Measurements from ENCODE around the gene CERS5. TPM values are rescaled to one million over a fixed set of nuclear protein-coding genes. Genes with fewer than 3 reads are reported as not detected.

Gene CERS5
- total RNA-seq, 2 experiments from 2014 or later = 38.7 to 40.6 TPM

DNA sequence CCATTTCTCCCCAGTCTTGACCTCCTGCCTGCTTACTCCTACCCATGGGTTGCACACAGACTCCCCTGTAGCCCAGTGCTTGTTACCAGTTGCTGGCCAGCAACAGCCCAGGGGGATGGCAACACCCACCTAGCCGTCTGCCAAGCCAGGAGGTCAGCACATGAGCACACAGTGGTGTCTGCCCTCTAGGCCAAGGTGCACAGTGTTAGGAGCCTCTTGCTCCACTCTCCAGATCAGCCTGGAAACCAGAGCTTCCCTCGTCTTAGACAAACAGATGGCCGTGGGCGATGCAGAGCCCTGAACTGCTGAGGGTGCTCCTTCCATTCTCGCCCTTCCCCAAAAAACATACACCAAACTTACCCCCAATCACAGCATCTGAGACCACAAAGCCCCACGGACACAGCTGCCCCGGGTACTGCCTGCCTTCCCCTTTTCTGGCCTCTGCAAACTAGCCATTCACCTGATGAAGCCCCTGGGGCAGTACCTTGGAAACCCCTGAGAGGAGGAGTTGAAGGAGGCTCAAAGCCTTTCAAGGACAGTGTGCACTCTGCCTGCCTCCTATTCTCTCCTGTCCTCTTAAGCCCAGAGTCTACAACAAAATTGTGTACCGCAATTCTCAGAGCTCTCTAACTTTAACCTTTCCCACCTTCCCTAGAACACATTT, 64.4 kb downstream of the CERS5 start:
- POLR2A ChIA-PET = interaction anchor here (1.4 kb wide), 1 partner anchor 9 kb away, joined by 6 read pairs; the partner anchor contains the start of gene COX14
- no peak overlapping the region for H3K27ac Mint-ChIP-seq
- peaks cover 35% of the 10 kb centered on the region for H3K36me3 Mint-ChIP-seq (ENCODE audit: low read depth)
- CTCF ChIA-PET = interaction anchor here (0.7 to 4.5 kb wide), 6 partner anchors 8 to 136 kb away, joined by 3 to 42 read pairs (median 5); partner anchors contain the start of genes COX14 and SMARCD1
- H3K27me3 Mint-ChIP-seq (ENCODE audit: low read depth) = no peaks in the 10 kb centered on the region
- no peak overlapping the region for H3K4me3 Mint-ChIP-seq
- no peaks in the 10 kb centered on the region for H3K9me3 Mint-ChIP-seq (ENCODE audit: insufficient read depth)
- ATAC-seq = no peak
- H3K4me1 Mint-ChIP-seq (ENCODE audit: low read depth) = no peaks in the 10 kb centered on the region
- DNase-seq = no peak

DNA sequence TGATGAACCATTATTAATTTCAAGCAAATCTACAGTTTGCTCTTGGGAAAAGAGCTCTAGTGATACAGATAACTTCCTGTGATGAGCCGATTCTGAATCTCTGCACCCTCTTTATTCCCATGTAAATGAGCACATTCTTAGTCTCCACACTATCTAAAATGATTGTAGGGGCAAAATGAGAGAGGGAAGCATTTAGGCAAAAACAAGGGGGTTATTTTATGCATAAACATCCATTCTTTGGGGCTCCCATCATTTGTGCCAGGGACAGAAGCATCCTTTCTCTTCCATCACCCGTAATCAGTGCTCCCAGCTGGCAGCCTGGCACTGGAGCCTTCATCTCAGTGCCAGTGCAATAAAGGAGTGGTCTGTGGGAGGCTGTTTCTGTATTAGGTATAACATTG, 65.0 kb downstream of the CERS5 start:
- ChIA-PET POLR2A (no interaction called here), CTCF (interaction anchor here (0.8 to 4.5 kb wide), 4 partner anchors 9 to 73 kb away, joined by 5 to 42 read pairs (median 7); partner anchors contain the start of gene COX14)
- no peak overlapping the region for H3K27ac Mint-ChIP-seq
- H3K9me3 Mint-ChIP-seq (ENCODE audit: insufficient read depth) = no peaks in the 10 kb centered on the region
- no peak overlapping the region for H3K4me3 Mint-ChIP-seq
- DNase-seq (no peak), ATAC-seq (no peak)
- peaks cover 35% of the 10 kb centered on the region for H3K36me3 Mint-ChIP-seq (ENCODE audit: low read depth)
- H3K4me1 Mint-ChIP-seq (ENCODE audit: low read depth) = no peaks in the 10 kb centered on the region
- H3K27me3 Mint-ChIP-seq (ENCODE audit: low read depth) = no peaks in the 10 kb centered on the region

DNA sequence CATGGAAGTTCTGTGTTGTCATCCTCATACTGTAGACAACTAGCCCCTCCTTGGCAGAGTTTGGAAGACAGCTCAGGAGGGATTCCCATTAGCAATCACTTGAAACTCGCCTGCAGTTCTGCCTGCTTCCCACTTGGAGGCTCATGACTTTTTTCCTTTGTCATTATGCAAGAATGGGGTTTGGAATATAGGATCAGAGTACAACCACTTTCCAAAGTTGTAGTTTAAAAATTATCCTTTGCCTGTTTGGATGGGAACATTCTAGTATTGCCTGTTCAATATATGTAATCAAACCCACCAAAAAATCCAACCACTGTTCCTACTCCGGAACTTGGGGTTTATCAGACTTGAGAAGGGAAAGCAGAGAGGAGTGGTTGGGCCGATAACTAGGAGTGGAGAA, 65.5 kb downstream of the CERS5 start:
- Mint-ChIP-seq H3K27ac (no peak overlapping the region), H3K4me3 (no peak overlapping the region), H3K36me3 (ENCODE audit: low read depth) (peaks cover 39% of the 10 kb centered on the region), H3K4me1 (ENCODE audit: low read depth) (no peaks in the 10 kb centered on the region), H3K27me3 (ENCODE audit: low read depth) (no peaks in the 10 kb centered on the region), H3K9me3 (ENCODE audit: insufficient read depth) (no peaks in the 10 kb centered on the region)
- ChIA-PET CTCF (interaction anchor here (0.8 to 4.5 kb wide), 2 partner anchors 10 to 31 kb away, joined by 5 to 42 read pairs; partner anchors contain the start of gene COX14), POLR2A (no interaction called here)
- ATAC-seq (no peak), DNase-seq (no peak)

DNA sequence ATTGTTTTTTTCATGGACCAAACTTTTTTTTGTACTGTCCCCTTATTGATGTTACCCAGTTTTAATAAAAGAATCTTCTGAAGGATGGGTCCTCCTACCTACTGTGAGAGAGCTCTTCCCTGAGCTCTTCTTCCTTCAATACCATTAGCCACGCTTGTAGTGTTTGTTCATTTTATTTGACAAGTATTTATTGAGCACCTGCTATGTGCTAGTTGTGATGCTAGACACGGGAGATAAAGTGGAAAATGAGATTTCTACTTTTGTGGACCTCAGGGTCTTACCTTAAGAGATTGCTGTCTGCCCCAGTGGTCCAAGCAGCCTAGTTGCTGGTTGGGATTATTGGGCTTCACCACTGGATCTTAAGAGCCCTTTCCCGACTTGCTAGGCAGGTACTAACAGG, 66.6 kb downstream of the CERS5 start:
- no peak overlapping the region for H3K4me3 Mint-ChIP-seq
- H3K27me3 Mint-ChIP-seq (ENCODE audit: low read depth) = no peaks in the 10 kb centered on the region
- ChIA-PET POLR2A (no interaction called here), CTCF (interaction anchor here (0.7 to 4.5 kb wide), 2 partner anchors 11 to 30 kb away, joined by 3 to 42 read pairs; partner anchors contain the start of gene COX14)
- no peaks in the 10 kb centered on the region for H3K9me3 Mint-ChIP-seq (ENCODE audit: insufficient read depth)
- ATAC-seq (no peak), DNase-seq (no peak)
- no peak overlapping the region for H3K27ac Mint-ChIP-seq
- H3K36me3 Mint-ChIP-seq (ENCODE audit: low read depth) = peaks cover 50% of the 10 kb centered on the region
- H3K4me1 Mint-ChIP-seq (ENCODE audit: low read depth) = no peaks in the 10 kb centered on the region

- DNase-seq = no peak
- Mint-ChIP-seq H3K27me3 (ENCODE audit: low read depth) (no peaks in the 10 kb centered on the region), H3K9me3 (ENCODE audit: insufficient read depth) (no peaks in the 10 kb centered on the region), H3K4me3 (no peak overlapping the region), H3K27ac (no peak overlapping the region), H3K4me1 (ENCODE audit: low read depth) (no peaks in the 10 kb centered on the region), H3K36me3 (ENCODE audit: low read depth) (peaks cover 60% of the 10 kb centered on the region)
- CTCF ChIA-PET = interaction anchor here (1.0 to 1.2 kb wide), 3 partner anchors 10 to 15 kb away, joined by 3 to 5 read pairs (median 3); partner anchors contain the start of gene SMARCD1
- no peak for ATAC-seq
- POLR2A ChIA-PET = no interaction called here
Observed at GRCh38 chr12:50099302-50100008, 67.7 kb downstream of the CERS5 start.

DNA sequence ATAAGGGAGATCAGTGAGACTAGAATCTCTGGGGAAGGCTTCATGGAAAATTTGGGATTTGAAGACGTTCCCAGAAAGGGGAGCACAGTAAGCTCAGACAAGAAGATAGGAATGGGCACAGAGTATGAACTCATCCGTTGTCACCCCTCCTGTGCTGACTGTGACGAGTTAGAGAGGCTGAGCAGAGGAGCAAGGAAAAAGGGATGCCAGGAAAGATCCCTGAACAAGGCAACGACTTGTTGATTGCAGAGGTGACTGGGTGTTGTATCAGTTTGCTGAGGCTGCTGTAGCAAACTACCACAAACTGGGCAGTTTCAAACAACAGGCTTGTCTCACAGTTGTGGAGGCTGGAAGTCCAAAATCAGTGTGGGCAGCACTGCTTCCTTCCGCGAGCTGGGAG, 69.2 kb downstream of the CERS5 start:
- H3K27ac Mint-ChIP-seq = no peak overlapping the region
- H3K4me1 Mint-ChIP-seq (ENCODE audit: low read depth) = no peaks in the 10 kb centered on the region
- no peaks in the 10 kb centered on the region for H3K9me3 Mint-ChIP-seq (ENCODE audit: insufficient read depth)
- CTCF ChIA-PET = interaction anchor here (1.2 to 2.1 kb wide), 2 partner anchors 8 to 14 kb away, joined by 3 to 14 read pairs; partner anchors contain the start of gene COX14
- H3K36me3 Mint-ChIP-seq (ENCODE audit: low read depth) = peaks cover 66% of the 10 kb centered on the region
- no peak for DNase-seq
- no peak overlapping the region for H3K4me3 Mint-ChIP-seq
- POLR2A ChIA-PET = interaction anchor here (0.9 to 1.1 kb wide), 2 partner anchors 13 to 14 kb away, joined by 3 read pairs; partner anchors contain the start of genes COX14 and SMARCD1
- no peak for ATAC-seq
- H3K27me3 Mint-ChIP-seq (ENCODE audit: low read depth) = no peaks in the 10 kb centered on the region

DNA sequence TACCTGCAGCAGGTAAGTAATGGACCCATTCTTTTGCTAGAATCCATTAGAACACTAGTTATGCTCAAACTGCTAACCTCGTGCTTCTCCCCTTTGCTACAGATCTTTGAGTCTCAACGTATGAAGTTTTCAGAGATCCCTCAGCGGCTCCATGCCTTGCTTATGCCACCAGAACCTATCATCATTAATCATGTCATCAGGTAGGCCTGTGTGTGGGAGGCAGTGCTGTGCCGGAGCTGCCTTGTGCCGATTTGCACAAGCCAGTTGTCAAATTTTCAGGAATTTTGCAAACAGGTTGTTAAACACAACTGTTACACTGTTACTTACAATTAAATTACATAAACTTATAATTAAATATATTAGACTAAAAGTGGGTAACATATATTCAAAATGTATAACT, 76.8 kb downstream of the CERS5 start:
- no peaks in the 10 kb centered on the region for H3K9me3 Mint-ChIP-seq (ENCODE audit: insufficient read depth)
- H3K4me1 Mint-ChIP-seq (ENCODE audit: low read depth) = peaks cover 24% of the 10 kb centered on the region
- no peak overlapping the region for H3K4me3 Mint-ChIP-seq
- DNase-seq (no peak), ATAC-seq (no peak)
- peaks cover 57% of the 10 kb centered on the region for H3K36me3 Mint-ChIP-seq (ENCODE audit: low read depth)
- CTCF ChIA-PET = interaction anchor here (1.1 to 11.9 kb wide), 8 partner anchors 22 to 123 kb away, joined by 3 to 144 read pairs (median 5); partner anchors contain the start of gene COX14
- H3K27ac Mint-ChIP-seq = no peak overlapping the region
- POLR2A ChIA-PET = interaction anchor here (1.4 kb wide), 1 partner anchor 21 kb away, joined by 6 read pairs; the partner anchor contains the start of gene COX14
- no peaks in the 10 kb centered on the region for H3K27me3 Mint-ChIP-seq (ENCODE audit: low read depth)

- ChIA-PET POLR2A (interaction anchor here (1.4 kb wide), 1 partner anchor 22 kb away, joined by 6 read pairs; the partner anchor contains the start of gene COX14), CTCF (interaction anchor here (0.7 to 11.9 kb wide), 14 partner anchors 9 to 312 kb away, joined by 3 to 144 read pairs (median 4); partner anchors contain the start of genes COX14 and GPD1)
- no peak overlapping the region for H3K4me3 Mint-ChIP-seq
- DNase-seq (no peak), ATAC-seq (no peak)
- no peaks in the 10 kb centered on the region for H3K9me3 Mint-ChIP-seq (ENCODE audit: insufficient read depth)
- peaks cover 24% of the 10 kb centered on the region for H3K4me1 Mint-ChIP-seq (ENCODE audit: low read depth)
- peaks cover 51% of the 10 kb centered on the region for H3K36me3 Mint-ChIP-seq (ENCODE audit: low read depth)
- no peak overlapping the region for H3K27ac Mint-ChIP-seq
- H3K27me3 Mint-ChIP-seq (ENCODE audit: low read depth) = no peaks in the 10 kb centered on the region
Observed at GRCh38 chr12:50089730-50090129, 77.4 kb downstream of the CERS5 start.

DNA sequence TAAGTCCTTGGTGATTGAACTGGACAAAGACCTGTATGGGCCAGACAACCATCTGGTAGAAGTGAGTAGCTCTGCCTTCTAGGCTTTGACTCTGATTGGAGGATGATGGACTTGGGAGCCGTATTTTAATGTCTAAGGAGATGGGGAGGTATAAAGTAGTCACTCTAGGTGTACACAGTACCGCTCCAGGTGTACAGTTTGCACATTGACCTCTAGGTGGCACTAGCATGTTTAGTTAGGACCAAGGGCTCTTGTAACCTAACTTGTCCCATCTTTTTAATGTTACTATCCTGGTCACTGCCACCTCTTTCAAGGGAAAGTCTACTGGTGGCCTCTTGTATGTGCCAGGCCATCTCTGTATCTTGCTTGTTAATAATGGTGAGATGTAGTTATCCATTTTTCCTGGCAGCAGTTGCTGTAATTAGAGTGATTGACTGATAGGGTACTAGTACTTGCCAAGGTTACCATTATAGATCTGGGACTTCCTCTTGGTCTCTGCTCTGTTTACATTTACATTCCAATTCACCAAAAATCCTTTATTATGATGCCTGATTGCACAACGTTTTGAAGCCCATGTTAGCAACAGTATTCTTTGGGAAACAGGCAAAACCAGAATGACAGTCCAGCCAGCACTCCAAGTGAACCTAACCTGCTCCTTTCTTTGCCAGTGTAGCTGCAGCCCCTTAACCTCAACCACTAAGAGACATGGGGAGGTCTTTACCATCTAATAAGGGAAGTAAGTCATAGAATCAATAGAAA, 78.4 kb downstream of the CERS5 start:
- no peaks in the 10 kb centered on the region for H3K9me3 Mint-ChIP-seq (ENCODE audit: insufficient read depth)
- CTCF ChIA-PET = interaction anchor here (0.6 to 11.9 kb wide), 19 partner anchors 15 to 311 kb away, joined by 3 to 144 read pairs (median 5); partner anchors contain the start of genes CERS5, COX14, GPD1 and RACGAP1
- POLR2A ChIA-PET = interaction anchor here (0.6 kb wide), 1 partner anchor 34 kb away, joined by 4 read pairs; no protein-coding TSS in a partner anchor
- H3K36me3 Mint-ChIP-seq (ENCODE audit: low read depth) = peaks cover 45% of the 10 kb centered on the region
- H3K4me1 Mint-ChIP-seq (ENCODE audit: low read depth) = peaks cover 27% of the 10 kb centered on the region
- no peaks in the 10 kb centered on the region for H3K27me3 Mint-ChIP-seq (ENCODE audit: low read depth)
- ATAC-seq (peak; percentile 43), DNase-seq (peak; percentile 78)
- H3K4me3 Mint-ChIP-seq = no peak overlapping the region
- H3K27ac Mint-ChIP-seq = no peak overlapping the region

DNA sequence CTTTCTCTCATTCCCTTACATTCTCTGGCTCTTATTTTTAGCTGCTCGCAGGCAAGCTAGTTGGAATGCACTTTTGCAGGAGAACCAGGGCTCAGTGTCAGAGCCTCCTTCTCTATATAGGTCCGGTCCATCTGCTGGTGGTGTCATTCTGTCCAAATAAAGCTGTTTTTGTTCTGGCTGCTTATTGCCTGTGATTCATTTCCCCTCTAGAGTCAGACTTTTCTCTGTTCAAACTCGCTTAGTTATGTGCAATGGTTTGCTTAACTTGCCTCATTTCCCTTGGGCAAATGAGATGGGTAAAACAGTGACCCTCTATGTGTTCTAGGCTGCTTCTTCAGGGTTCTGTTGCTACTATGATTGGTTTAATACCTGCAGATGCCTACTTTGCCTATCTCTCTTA, 79.2 kb downstream of the CERS5 start:
- no peaks in the 10 kb centered on the region for H3K9me3 Mint-ChIP-seq (ENCODE audit: insufficient read depth)
- CTCF ChIA-PET = interaction anchor here (0.6 to 11.9 kb wide), 15 partner anchors 16 to 227 kb away, joined by 3 to 144 read pairs (median 6); partner anchors contain the start of genes CERS5, COX14, GPD1 and RACGAP1
- peak overlapping the region; percentile 17 for H3K27ac Mint-ChIP-seq
- H3K4me1 Mint-ChIP-seq (ENCODE audit: low read depth) = peaks cover 32% of the 10 kb centered on the region
- ATAC-seq = no peak
- POLR2A ChIA-PET = interaction anchor here (0.6 to 0.8 kb wide), 2 partner anchors 22 to 35 kb away, joined by 3 to 4 read pairs; no protein-coding TSS in a partner anchor
- peaks cover 43% of the 10 kb centered on the region for H3K36me3 Mint-ChIP-seq (ENCODE audit: low read depth)
- no peak for DNase-seq
- no peaks in the 10 kb centered on the region for H3K27me3 Mint-ChIP-seq (ENCODE audit: low read depth)
- no peak overlapping the region for H3K4me3 Mint-ChIP-seq

- no peak overlapping the region for H3K27ac Mint-ChIP-seq
- no peak overlapping the region for H3K4me3 Mint-ChIP-seq
- CTCF ChIA-PET = interaction anchor here (0.9 to 11.9 kb wide), 12 partner anchors 25 to 227 kb away, joined by 3 to 144 read pairs (median 6); partner anchors contain the start of genes CERS5, COX14 and RACGAP1
Observed at GRCh38 chr12:50087151-50087550, 80.0 kb downstream of the CERS5 start.

More at GRCh38 chr12:50087151-50087550, 80.0 kb downstream of the CERS5 start:
- no peak for DNase-seq
- Mint-ChIP-seq H3K36me3 (ENCODE audit: low read depth) (peaks cover 43% of the 10 kb centered on the region), H3K4me1 (ENCODE audit: low read depth) (peaks cover 32% of the 10 kb centered on the region), H3K27me3 (ENCODE audit: low read depth) (no peaks in the 10 kb centered on the region), H3K9me3 (ENCODE audit: insufficient read depth) (no peaks in the 10 kb centered on the region)
- ATAC-seq = no peak
- POLR2A ChIA-PET = interaction anchor here (0.8 kb wide), 1 partner anchor 21 kb away, joined by 3 read pairs; no protein-coding TSS in a partner anchor
